Measurements from ENCODE around the gene CAPN9.

Gene CAPN9

GRCh38 chr1:230788561-230789275 lies 41.5 kb downstream of the CAPN9 start:
- no peaks in the 10 kb centered on the region for H3K36me3 ChIP-seq (replicated peaks; ENCODE audit: low read depth, low read length)
- no peaks in the 10 kb centered on the region for H4K20me1 ChIP-seq (ENCODE audit: insufficient read depth, low read length)
- no peak overlapping the region for H3K4me2 ChIP-seq (ENCODE audit: low read length)
- no peaks in the 10 kb centered on the region for H3K4me1 ChIP-seq (ENCODE audit: low read length)
- no peak overlapping the region for H2AFZ ChIP-seq (ENCODE audit: low read depth, low read length)
- peaks cover 21% of the 10 kb centered on the region for H3K27me3 ChIP-seq (ENCODE audit: low read depth, low read length)
- no peak overlapping the region for H3K4me3 ChIP-seq (ENCODE audit: low read length)
- TF ChIP-seq EZH2phosphoT487 (IDR thresholded peaks at IDR 0.05; ENCODE audit: low read depth) (no peak), CTCF (IDR thresholded peaks at IDR 0.05; ENCODE audit: low read depth, low read length) (no peak)
- no peaks in the 10 kb centered on the region for H3K79me2 ChIP-seq (ENCODE audit: low read length)
- H3K27ac ChIP-seq (ENCODE audit: low read length), result no peak overlapping the region
- H3K9ac ChIP-seq (ENCODE audit: low read length), result no peak overlapping the region
- no peaks in the 10 kb centered on the region for H3K9me3 ChIP-seq (ENCODE audit: insufficient read depth, low read length)

GRCh38 chr1:230790026-230790425 lies 42.8 kb downstream of the CAPN9 start:
- no peak overlapping the region for H3K27ac ChIP-seq (ENCODE audit: low read length)
- H4K20me1 ChIP-seq (ENCODE audit: insufficient read depth, low read length), result no peaks in the 10 kb centered on the region
- H3K36me3 ChIP-seq (replicated peaks; ENCODE audit: low read depth, low read length), result no peaks in the 10 kb centered on the region
- TF ChIP-seq CTCF (IDR thresholded peaks at IDR 0.05; ENCODE audit: low read depth, low read length), result no peak
- TF ChIP-seq EZH2phosphoT487 (IDR thresholded peaks at IDR 0.05; ENCODE audit: low read depth), result no peak
- no peak overlapping the region for H3K4me2 ChIP-seq (ENCODE audit: low read length)
- no peaks in the 10 kb centered on the region for H3K9me3 ChIP-seq (ENCODE audit: insufficient read depth, low read length)
- no peak overlapping the region for H3K9ac ChIP-seq (ENCODE audit: low read length)
- peaks cover 21% of the 10 kb centered on the region for H3K27me3 ChIP-seq (ENCODE audit: low read depth, low read length)
- no peaks in the 10 kb centered on the region for H3K4me1 ChIP-seq (ENCODE audit: low read length)
- H3K4me3 ChIP-seq (ENCODE audit: low read length), result no peak overlapping the region
- no peaks in the 10 kb centered on the region for H3K79me2 ChIP-seq (ENCODE audit: low read length)
- H2AFZ ChIP-seq (ENCODE audit: low read depth, low read length), result no peak overlapping the region

GRCh38 chr1:230791986-230792564 lies 44.9 kb downstream of the CAPN9 start:
- no peaks in the 10 kb centered on the region for H3K4me1 ChIP-seq (ENCODE audit: low read length)
- H3K4me3 ChIP-seq (ENCODE audit: low read length), result no peak overlapping the region
- H3K9me3 ChIP-seq (ENCODE audit: insufficient read depth, low read length), result no peaks in the 10 kb centered on the region
- H3K4me2 ChIP-seq (ENCODE audit: low read length), result no peak overlapping the region
- TF ChIP-seq CTCF (IDR thresholded peaks at IDR 0.05; ENCODE audit: low read depth, low read length), result no peak
- no peak for TF ChIP-seq EZH2phosphoT487 (IDR thresholded peaks at IDR 0.05; ENCODE audit: low read depth)
- H3K9ac ChIP-seq (ENCODE audit: low read length), result no peak overlapping the region
- H4K20me1 ChIP-seq (ENCODE audit: insufficient read depth, low read length), result no peaks in the 10 kb centered on the region
- peaks cover 21% of the 10 kb centered on the region for H3K27me3 ChIP-seq (ENCODE audit: low read depth, low read length)
- H3K27ac ChIP-seq (ENCODE audit: low read length), result no peak overlapping the region
- no peak overlapping the region for H2AFZ ChIP-seq (ENCODE audit: low read depth, low read length)
- no peaks in the 10 kb centered on the region for H3K36me3 ChIP-seq (replicated peaks; ENCODE audit: low read depth, low read length)
- H3K79me2 ChIP-seq (ENCODE audit: low read length), result no peaks in the 10 kb centered on the region

GRCh38 chr1:230792691-230793462 lies 45.7 kb downstream of the CAPN9 start:
- Histone ChIP-seq H3K9me3 (ENCODE audit: insufficient read depth, low read length) (no peaks in the 10 kb centered on the region), H3K27me3 (ENCODE audit: low read depth, low read length) (peaks cover 21% of the 10 kb centered on the region), H4K20me1 (ENCODE audit: insufficient read depth, low read length) (no peaks in the 10 kb centered on the region), H3K79me2 (ENCODE audit: low read length) (no peaks in the 10 kb centered on the region), H3K4me1 (ENCODE audit: low read length) (no peaks in the 10 kb centered on the region), H3K4me2 (ENCODE audit: low read length) (no peak overlapping the region), H3K36me3 (replicated peaks; ENCODE audit: low read depth, low read length) (no peaks in the 10 kb centered on the region), H3K27ac (ENCODE audit: low read length) (no peak overlapping the region), H3K4me3 (ENCODE audit: low read length) (no peak overlapping the region), H2AFZ (ENCODE audit: low read depth, low read length) (no peak overlapping the region), H3K9ac (ENCODE audit: low read length) (no peak overlapping the region)
- TF ChIP-seq CTCF (IDR thresholded peaks at IDR 0.05; ENCODE audit: low read depth, low read length) (peak; percentile 29), EZH2phosphoT487 (IDR thresholded peaks at IDR 0.05; ENCODE audit: low read depth) (no peak)
